GM23338 (cell line): ENCODE data around the gene PAIP1.

Experiments
- CREB1 ChIP-seq: fragments of 250-450 bp; sonication (Bioruptor Pico); IDR thresholded peaks from 2 replicates; pipeline ENCODE4 v1.5.0; 2020; ENCODE audit warnings: low read depth, mild to moderate bottlenecking, moderate library complexity
- EZH2 ChIP-seq: fragments of 200-600 bp; sonication (generic); IDR thresholded peaks from one replicate; pipeline ENCODE4 v1.8.0; 2017; ENCODE audit warnings: antibody characterized with exemption, mild to moderate bottlenecking, low read depth; ENCODE audit not compliant: unreplicated experiment
- EZH2phosphoT487 ChIP-seq: fragments of 200-600 bp; sonication (generic); IDR thresholded peaks from one replicate; pipeline ENCODE4 v1.8.1; 2018; ENCODE audit warnings: antibody characterized with exemption; ENCODE audit not compliant: unreplicated experiment
- NANOG ChIP-seq: IDR thresholded peaks from 2 replicates; pipeline ENCODE4 v1.6.1; 2016; ENCODE audit warnings: antibody characterized with exemption, borderline replicate concordance
- POLR2AphosphoS5 ChIP-seq: IDR thresholded peaks from 2 replicates; pipeline ENCODE4 v1.6.1; 2016; ENCODE audit warnings: antibody characterized with exemption, low read depth
- STAT1 ChIP-seq: IDR thresholded peaks from one replicate; pipeline ENCODE4 v1.6.1; 2016; ENCODE audit warnings: antibody characterized with exemption; ENCODE audit not compliant: unreplicated experiment
- ZNF114 ChIP-seq: fragments of 250-450 bp; sonication (Bioruptor Pico); IDR thresholded peaks from 2 replicates; pipeline ENCODE4 v1.5.0; 2020; ENCODE audit warnings: mild to moderate bottlenecking, moderate library complexity
- ZNF331 ChIP-seq: fragments of 250-450 bp; sonication (Bioruptor Pico); IDR thresholded peaks from 2 replicates; pipeline ENCODE4 v1.5.0; 2020; ENCODE audit warnings: low read depth, mild to moderate bottlenecking, moderate library complexity
- TF ChIP-seq, protein P1 (sequence below), 2 experiments: fragments of 200-600 bp in 1 of 2; sonication (generic) in 1 of 2; conservative IDR thresholded peaks; 2 replicates each; pipeline versions ENCODE4 v1.5.1 to v1.6.1; 2016 to 2017; ENCODE audit warnings: antibody characterized with exemption in 2 of 2, low read depth in 2 of 2, mild to moderate bottlenecking in 2 of 2, moderate library complexity in 1 of 2
- TF ChIP-seq, protein P2 (sequence below): IDR thresholded peaks from one replicate; pipeline ENCODE4 v1.6.1; 2018; ENCODE audit warnings: antibody characterized with exemption; ENCODE audit not compliant: unreplicated experiment
- TF ChIP-seq, protein P3 (sequence below): fragments of 250-450 bp; sonication (Bioruptor Pico); IDR thresholded peaks from 2 replicates; pipeline ENCODE4 v1.5.0; 2020; ENCODE audit warnings: mild to moderate bottlenecking, moderate library complexity

- TF ChIP-seq, protein P1, sequence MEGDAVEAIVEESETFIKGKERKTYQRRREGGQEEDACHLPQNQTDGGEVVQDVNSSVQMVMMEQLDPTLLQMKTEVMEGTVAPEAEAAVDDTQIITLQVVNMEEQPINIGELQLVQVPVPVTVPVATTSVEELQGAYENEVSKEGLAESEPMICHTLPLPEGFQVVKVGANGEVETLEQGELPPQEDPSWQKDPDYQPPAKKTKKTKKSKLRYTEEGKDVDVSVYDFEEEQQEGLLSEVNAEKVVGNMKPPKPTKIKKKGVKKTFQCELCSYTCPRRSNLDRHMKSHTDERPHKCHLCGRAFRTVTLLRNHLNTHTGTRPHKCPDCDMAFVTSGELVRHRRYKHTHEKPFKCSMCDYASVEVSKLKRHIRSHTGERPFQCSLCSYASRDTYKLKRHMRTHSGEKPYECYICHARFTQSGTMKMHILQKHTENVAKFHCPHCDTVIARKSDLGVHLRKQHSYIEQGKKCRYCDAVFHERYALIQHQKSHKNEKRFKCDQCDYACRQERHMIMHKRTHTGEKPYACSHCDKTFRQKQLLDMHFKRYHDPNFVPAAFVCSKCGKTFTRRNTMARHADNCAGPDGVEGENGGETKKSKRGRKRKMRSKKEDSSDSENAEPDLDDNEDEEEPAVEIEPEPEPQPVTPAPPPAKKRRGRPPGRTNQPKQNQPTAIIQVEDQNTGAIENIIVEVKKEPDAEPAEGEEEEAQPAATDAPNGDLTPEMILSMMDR (conservative IDR thresholded peaks at IDR 0.05; ENCODE audit: low read depth in 2 of 2): no peak
- TF ChIP-seq, protein P2, sequence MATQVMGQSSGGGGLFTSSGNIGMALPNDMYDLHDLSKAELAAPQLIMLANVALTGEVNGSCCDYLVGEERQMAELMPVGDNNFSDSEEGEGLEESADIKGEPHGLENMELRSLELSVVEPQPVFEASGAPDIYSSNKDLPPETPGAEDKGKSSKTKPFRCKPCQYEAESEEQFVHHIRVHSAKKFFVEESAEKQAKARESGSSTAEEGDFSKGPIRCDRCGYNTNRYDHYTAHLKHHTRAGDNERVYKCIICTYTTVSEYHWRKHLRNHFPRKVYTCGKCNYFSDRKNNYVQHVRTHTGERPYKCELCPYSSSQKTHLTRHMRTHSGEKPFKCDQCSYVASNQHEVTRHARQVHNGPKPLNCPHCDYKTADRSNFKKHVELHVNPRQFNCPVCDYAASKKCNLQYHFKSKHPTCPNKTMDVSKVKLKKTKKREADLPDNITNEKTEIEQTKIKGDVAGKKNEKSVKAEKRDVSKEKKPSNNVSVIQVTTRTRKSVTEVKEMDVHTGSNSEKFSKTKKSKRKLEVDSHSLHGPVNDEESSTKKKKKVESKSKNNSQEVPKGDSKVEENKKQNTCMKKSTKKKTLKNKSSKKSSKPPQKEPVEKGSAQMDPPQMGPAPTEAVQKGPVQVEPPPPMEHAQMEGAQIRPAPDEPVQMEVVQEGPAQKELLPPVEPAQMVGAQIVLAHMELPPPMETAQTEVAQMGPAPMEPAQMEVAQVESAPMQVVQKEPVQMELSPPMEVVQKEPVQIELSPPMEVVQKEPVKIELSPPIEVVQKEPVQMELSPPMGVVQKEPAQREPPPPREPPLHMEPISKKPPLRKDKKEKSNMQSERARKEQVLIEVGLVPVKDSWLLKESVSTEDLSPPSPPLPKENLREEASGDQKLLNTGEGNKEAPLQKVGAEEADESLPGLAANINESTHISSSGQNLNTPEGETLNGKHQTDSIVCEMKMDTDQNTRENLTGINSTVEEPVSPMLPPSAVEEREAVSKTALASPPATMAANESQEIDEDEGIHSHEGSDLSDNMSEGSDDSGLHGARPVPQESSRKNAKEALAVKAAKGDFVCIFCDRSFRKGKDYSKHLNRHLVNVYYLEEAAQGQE: no peak
- no peak for TF ChIP-seq CREB1 (CRISPR knock-in tag)
- TF ChIP-seq POLR2AphosphoS5: no peak
- TF ChIP-seq NANOG: no peak
- TF ChIP-seq EZH2: no peak
- TF ChIP-seq, protein P3, sequence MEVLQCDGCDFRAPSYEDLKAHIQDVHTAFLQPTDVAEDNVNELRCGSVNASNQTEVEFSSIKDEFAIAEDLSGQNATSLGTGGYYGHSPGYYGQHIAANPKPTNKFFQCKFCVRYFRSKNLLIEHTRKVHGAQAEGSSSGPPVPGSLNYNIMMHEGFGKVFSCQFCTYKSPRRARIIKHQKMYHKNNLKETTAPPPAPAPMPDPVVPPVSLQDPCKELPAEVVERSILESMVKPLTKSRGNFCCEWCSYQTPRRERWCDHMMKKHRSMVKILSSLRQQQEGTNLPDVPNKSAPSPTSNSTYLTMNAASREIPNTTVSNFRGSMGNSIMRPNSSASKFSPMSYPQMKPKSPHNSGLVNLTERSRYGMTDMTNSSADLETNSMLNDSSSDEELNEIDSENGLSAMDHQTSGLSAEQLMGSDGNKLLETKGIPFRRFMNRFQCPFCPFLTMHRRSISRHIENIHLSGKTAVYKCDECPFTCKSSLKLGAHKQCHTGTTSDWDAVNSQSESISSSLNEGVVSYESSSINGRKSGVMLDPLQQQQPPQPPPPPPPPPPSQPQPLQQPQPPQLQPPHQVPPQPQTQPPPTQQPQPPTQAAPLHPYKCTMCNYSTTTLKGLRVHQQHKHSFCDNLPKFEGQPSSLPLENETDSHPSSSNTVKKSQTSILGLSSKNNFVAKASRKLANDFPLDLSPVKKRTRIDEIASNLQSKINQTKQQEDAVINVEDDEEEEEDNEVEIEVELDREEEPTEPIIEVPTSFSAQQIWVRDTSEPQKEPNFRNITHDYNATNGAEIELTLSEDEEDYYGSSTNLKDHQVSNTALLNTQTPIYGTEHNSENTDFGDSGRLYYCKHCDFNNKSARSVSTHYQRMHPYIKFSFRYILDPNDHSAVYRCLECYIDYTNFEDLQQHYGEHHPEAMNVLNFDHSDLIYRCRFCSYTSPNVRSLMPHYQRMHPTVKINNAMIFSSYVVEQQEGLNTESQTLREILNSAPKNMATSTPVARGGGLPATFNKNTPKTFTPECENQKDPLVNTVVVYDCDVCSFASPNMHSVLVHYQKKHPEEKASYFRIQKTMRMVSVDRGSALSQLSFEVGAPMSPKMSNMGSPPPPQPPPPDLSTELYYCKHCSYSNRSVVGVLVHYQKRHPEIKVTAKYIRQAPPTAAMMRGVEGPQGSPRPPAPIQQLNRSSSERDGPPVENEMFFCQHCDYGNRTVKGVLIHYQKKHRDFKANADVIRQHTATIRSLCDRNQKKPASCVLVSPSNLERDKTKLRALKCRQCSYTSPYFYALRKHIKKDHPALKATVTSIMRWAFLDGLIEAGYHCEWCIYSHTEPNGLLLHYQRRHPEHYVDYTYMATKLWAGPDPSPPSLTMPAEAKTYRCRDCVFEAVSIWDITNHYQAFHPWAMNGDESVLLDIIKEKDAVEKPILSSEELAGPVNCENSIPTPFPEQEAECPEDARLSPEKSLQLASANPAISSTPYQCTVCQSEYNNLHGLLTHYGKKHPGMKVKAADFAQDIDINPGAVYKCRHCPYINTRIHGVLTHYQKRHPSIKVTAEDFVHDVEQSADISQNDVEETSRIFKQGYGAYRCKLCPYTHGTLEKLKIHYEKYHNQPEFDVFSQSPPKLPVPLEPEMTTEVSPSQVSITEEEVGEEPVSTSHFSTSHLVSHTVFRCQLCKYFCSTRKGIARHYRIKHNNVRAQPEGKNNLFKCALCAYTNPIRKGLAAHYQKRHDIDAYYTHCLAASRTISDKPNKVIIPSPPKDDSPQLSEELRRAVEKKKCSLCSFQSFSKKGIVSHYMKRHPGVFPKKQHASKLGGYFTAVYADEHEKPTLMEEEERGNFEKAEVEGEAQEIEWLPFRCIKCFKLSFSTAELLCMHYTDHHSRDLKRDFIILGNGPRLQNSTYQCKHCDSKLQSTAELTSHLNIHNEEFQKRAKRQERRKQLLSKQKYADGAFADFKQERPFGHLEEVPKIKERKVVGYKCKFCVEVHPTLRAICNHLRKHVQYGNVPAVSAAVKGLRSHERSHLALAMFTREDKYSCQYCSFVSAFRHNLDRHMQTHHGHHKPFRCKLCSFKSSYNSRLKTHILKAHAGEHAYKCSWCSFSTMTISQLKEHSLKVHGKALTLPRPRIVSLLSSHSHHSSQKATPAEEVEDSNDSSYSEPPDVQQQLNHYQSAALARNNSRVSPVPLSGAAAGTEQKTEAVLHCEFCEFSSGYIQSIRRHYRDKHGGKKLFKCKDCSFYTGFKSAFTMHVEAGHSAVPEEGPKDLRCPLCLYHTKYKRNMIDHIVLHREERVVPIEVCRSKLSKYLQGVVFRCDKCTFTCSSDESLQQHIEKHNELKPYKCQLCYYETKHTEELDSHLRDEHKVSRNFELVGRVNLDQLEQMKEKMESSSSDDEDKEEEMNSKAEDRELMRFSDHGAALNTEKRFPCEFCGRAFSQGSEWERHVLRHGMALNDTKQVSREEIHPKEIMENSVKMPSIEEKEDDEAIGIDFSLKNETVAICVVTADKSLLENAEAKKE (CRISPR knock-in tag): no peak
- TF ChIP-seq ZNF331: no peak
- no peak for TF ChIP-seq EZH2phosphoT487
- no peak for TF ChIP-seq ZNF114 (CRISPR knock-in tag)
- TF ChIP-seq STAT1: no peak
Measured at GRCh38 chr5:43554497-43554896, 2.4 kb downstream of the PAIP1 start.
